Astrocyte (in vitro differentiated cells and primary cell): ENCODE data around the gene DIRAS1.

Experiments used
- CTCF ChIP-seq: IDR thresholded peaks from 2 replicates; pipeline ENCODE4 v1.5.1; 2011; ENCODE audit warnings: low read depth, mild to moderate bottlenecking, inconsistent platforms, low read length, moderate library complexity; ENCODE audit not compliant: insufficient read depth
- EZH2 ChIP-seq: IDR thresholded peaks from 2 replicates; pipeline ENCODE4 v1.6.1; 2012; ENCODE audit warnings: mild to moderate bottlenecking, low read length, inconsistent platforms; ENCODE audit not compliant: insufficient read depth

GRCh38 chr19:2736550-2737190 is 15.5 kb upstream of the DIRAS1 start:
- TF ChIP-seq CTCF (no peak), EZH2 (no peak)
